Epithelial cell of proximal tubule (primary cell): ENCODE measurements around the gene EOLA1. TPM values are rescaled to one million over a fixed set of nuclear protein-coding genes. Genes with fewer than 3 reads are reported as not detected.
A peak's percentile ranks its signal among the peaks of the same experiment; 100 is the strongest.

Experiments
- DNase-seq: peaks from one replicate; pipeline ENCODE4 v3.0.0-alpha.2; 2011; ENCODE audit warnings: low read depth
- H3K4me3 ChIP-seq: 2 replicates; pipeline ENCODE4 v1.5.1; 2011; ENCODE audit warnings: low read depth, mild to moderate bottlenecking, low read length
- CTCF ChIP-seq: conservative IDR thresholded peaks from 2 replicates; pipeline ENCODE4 v1.5.1; 2012; ENCODE audit warnings: low read depth, mild to moderate bottlenecking, low read length
- total RNA-seq: library from RNA; depleted of rRNA; stranded (reverse); fragments of >200 nt; gene quantifications from 2 replicates; pipeline ENCODE4 v1.2.3, GENCODE V29; 2015

EOLA1 gene
- total RNA-seq, 1 donor from 2014 or later = 6.5 TPM

DNA sequence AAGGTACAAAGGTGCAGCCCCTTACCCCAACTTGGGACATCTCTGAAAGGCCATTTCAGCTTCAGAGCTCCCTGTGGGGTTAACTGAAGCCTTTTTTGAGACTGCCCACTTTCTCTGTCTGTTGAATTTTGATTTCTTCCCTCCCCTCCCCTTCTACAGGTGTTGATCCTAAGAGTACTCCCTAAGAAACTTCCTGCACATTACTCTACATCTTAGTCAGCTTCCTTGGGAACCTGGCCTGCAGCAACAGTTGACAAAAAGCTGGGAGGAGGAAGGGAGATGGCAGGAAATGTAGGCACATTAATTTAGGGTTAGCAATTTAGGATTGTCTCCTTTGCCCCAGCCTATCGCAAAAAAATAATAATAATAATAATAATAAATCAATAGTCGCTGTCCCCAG is 34.5 kb upstream of the EOLA1 start:
- H3K4me3 ChIP-seq = no peak overlapping the region
- no peak for DNase-seq
- TF ChIP-seq CTCF = no peak

DNA sequence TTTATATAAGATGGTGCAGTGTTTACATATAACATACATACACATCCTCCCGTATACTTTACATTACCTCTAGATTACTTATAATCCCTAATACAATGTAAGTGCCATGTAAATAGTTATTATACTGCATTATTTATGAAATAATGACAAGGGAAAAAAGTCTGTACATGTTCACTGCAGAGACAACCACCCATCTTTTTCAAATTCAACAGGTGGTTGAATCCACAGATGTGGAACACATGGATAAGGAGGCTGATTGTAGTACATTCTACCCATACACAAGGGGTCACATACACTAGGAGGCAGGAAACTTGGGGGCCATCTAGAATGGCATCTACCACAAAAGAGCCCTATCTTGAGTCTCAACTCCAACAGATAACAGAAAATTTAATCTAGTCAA is 32.3 kb upstream of the EOLA1 start:
- TF ChIP-seq CTCF = no peak
- H3K4me3 ChIP-seq = no peak overlapping the region
- no peak for DNase-seq

DNA sequence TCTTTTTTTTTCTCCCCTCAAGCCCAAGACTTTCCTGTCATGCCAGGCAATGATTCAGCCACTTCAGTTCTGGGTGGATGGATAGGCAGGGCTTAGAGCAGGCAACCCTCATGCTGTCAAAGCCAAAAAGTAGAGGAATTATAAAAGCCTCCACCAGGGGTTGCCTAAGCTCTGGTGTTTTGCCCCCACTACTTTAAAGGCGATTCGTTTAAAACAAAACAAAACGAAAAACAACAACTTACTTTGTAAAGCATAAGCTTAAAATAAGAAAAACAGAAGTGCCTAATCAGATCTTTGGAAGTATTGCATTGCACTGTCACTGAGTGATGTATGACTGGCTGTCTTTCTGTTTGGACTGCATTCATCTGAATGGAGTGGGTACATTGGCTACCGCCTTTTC is 30.4 kb upstream of the EOLA1 start:
- no peak for DNase-seq
- TF ChIP-seq CTCF = peak; percentile 27
- H3K4me3 ChIP-seq = no peak overlapping the region

- no peak for DNase-seq
- H3K4me3 ChIP-seq = no peak overlapping the region
- TF ChIP-seq CTCF = no peak
Observed at GRCh38 chrX:149511081-149511480, 29.7 kb upstream of the EOLA1 start.

DNA sequence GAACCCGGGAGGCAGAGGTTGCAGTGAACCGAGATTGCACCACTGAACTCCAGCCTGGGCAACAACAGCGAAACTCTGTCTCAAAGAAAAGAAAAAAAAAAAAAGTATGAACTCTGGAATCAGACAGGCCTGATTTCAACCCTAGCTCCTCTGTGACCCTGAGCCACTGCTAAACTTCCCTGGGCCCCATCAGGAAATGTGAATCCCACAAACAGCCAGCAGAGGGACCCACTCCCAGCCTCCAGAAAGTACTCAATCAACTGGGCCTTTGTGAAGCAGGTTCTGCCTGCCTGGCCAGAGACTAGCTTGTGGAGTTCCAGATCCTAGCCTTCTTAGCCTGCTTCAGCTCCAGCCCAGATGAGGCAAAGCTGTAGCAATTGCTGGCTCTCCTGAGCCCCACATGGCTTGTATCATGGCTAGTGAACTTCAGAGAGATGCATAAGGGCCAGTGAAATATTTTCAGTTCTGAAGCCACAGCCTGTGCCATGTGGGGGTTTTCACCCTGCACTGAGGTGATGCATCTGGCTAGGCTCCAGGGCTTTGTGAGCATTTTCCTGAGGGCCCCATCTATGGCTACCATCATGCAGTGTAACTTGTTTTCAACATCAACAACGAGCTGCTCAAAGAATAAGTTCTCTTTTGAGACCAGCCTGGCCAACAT is 28.5 kb upstream of the EOLA1 start:
- peak; percentile 65 for TF ChIP-seq CTCF
- H3K4me3 ChIP-seq = no peak overlapping the region
- no peak for DNase-seq

DNA sequence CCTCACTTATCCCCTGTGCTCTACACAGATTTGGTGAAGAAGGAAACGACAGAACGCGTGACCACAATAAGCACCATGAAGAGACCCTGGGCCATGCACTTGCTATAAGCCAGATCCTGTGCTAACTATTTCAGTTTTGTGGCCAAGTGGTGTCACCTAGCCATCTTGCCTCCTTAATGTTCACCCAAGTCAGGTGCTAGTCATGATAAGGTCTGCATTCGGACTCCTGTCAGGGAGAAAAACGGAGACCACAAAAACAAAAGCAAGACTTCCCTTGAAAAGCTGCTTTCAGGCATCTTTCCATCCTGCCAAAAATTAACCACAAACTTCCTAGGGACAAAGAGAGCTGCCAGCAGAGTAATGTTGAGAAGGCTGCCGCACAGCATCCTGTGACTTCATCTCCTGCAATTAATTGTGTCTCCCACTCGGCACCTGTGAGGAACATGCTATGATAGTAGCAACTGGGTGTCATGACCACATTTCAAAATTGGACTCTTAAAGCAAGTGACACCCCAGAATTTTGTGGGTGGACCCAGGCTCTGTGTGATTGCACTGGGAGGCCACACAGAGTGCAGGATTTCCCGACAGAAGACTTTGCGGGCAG is 26.9 kb upstream of the EOLA1 start:
- TF ChIP-seq CTCF = no peak

More for the DNA sequence above, 26.9 kb upstream of the EOLA1 start:
- no peak overlapping the region for H3K4me3 ChIP-seq
- no peak for DNase-seq
